ENCODE results near the gene FUT8.

The FUT8 gene

GRCh38 chr14:65585216-65585615 lies 172.7 kb downstream of the FUT8 start:
- Histone ChIP-seq H3K4me1 (ENCODE audit: control insufficient read depth, insufficient read depth, low read length) (no peaks in the 10 kb centered on the region), H3K27ac (ENCODE audit: low read length) (no peak overlapping the region), H3K9me3 (ENCODE audit: control insufficient read depth in 2 of 2, low read length in 2 of 2) (no peaks in the 10 kb centered on the region), H3K27me3 (ENCODE audit: control insufficient read depth in 1 of 2, insufficient read depth in 2 of 2, low read length in 2 of 2) (no peaks in the 10 kb centered on the region), H3K36me3 (ENCODE audit: control insufficient read depth in 2 of 2, insufficient read depth in 2 of 2, low read length in 2 of 2) (no peaks in the 10 kb centered on the region), H3K4me3 (ENCODE audit: low read length in 2 of 2) (no peak overlapping the region), H3K9ac (ENCODE audit: low read length in 2 of 2) (no peak overlapping the region)

GRCh38 chr14:65588426-65589140 lies 176.1 kb downstream of the FUT8 start:
- H3K36me3 ChIP-seq (ENCODE audit: control insufficient read depth in 2 of 2, insufficient read depth in 2 of 2, low read length in 2 of 2): no peaks in the 10 kb centered on the region
- no peaks in the 10 kb centered on the region for H3K9me3 ChIP-seq (ENCODE audit: control insufficient read depth in 2 of 2, low read length in 2 of 2)
- no peak overlapping the region for H3K9ac ChIP-seq (ENCODE audit: low read length in 2 of 2)
- H3K4me3 ChIP-seq (ENCODE audit: low read length in 2 of 2): no peak overlapping the region
- H3K27me3 ChIP-seq (ENCODE audit: control insufficient read depth in 1 of 2, insufficient read depth in 2 of 2, low read length in 2 of 2): no peaks in the 10 kb centered on the region
- H3K27ac ChIP-seq (ENCODE audit: low read length): no peak overlapping the region
- no peaks in the 10 kb centered on the region for H3K4me1 ChIP-seq (ENCODE audit: control insufficient read depth, insufficient read depth, low read length)

GRCh38 chr14:65594153-65594881 lies 181.8 kb downstream of the FUT8 start:
- Histone ChIP-seq H3K4me3 (ENCODE audit: low read length in 2 of 2) (no peak overlapping the region), H3K4me1 (ENCODE audit: control insufficient read depth, insufficient read depth, low read length) (no peaks in the 10 kb centered on the region), H3K27ac (ENCODE audit: low read length) (no peak overlapping the region), H3K27me3 (ENCODE audit: control insufficient read depth in 1 of 2, insufficient read depth in 2 of 2, low read length in 2 of 2) (no peaks in the 10 kb centered on the region), H3K36me3 (ENCODE audit: control insufficient read depth in 2 of 2, insufficient read depth in 2 of 2, low read length in 2 of 2) (no peaks in the 10 kb centered on the region), H3K9me3 (ENCODE audit: control insufficient read depth in 2 of 2, low read length in 2 of 2) (no peaks in the 10 kb centered on the region), H3K9ac (ENCODE audit: low read length in 2 of 2) (no peak overlapping the region)

- Histone ChIP-seq H3K27me3 (ENCODE audit: control insufficient read depth in 1 of 2, insufficient read depth in 2 of 2, low read length in 2 of 2) (no peaks in the 10 kb centered on the region), H3K36me3 (ENCODE audit: control insufficient read depth in 2 of 2, insufficient read depth in 2 of 2, low read length in 2 of 2) (no peaks in the 10 kb centered on the region), H3K4me3 (ENCODE audit: low read length in 2 of 2) (no peak overlapping the region), H3K9ac (ENCODE audit: low read length in 2 of 2) (no peak overlapping the region), H3K27ac (ENCODE audit: low read length) (no peak overlapping the region), H3K9me3 (ENCODE audit: control insufficient read depth in 2 of 2, low read length in 2 of 2) (no peaks in the 10 kb centered on the region), H3K4me1 (ENCODE audit: control insufficient read depth, insufficient read depth, low read length) (no peaks in the 10 kb centered on the region)
Observed at GRCh38 chr14:65594882-65595237, 182.3 kb downstream of the FUT8 start.

GRCh38 chr14:65599375-65599774 lies 186.8 kb downstream of the FUT8 start:
- Histone ChIP-seq H3K27ac (ENCODE audit: low read length) (no peak overlapping the region), H3K36me3 (ENCODE audit: control insufficient read depth in 2 of 2, insufficient read depth in 2 of 2, low read length in 2 of 2) (no peaks in the 10 kb centered on the region), H3K9me3 (ENCODE audit: control insufficient read depth in 2 of 2, low read length in 2 of 2) (no peaks in the 10 kb centered on the region), H3K9ac (ENCODE audit: low read length in 2 of 2) (no peak overlapping the region), H3K4me3 (ENCODE audit: low read length in 2 of 2) (no peak overlapping the region), H3K27me3 (ENCODE audit: control insufficient read depth in 1 of 2, insufficient read depth in 2 of 2, low read length in 2 of 2) (no peaks in the 10 kb centered on the region), H3K4me1 (ENCODE audit: control insufficient read depth, insufficient read depth, low read length) (no peaks in the 10 kb centered on the region)

GRCh38 chr14:65600742-65601141 lies 188.2 kb downstream of the FUT8 start:
- no peaks in the 10 kb centered on the region for H3K4me1 ChIP-seq (ENCODE audit: control insufficient read depth, insufficient read depth, low read length)
- no peaks in the 10 kb centered on the region for H3K9me3 ChIP-seq (ENCODE audit: control insufficient read depth in 2 of 2, low read length in 2 of 2)
- no peak overlapping the region for H3K27ac ChIP-seq (ENCODE audit: low read length)
- no peak overlapping the region for H3K4me3 ChIP-seq (ENCODE audit: low read length in 2 of 2)
- no peaks in the 10 kb centered on the region for H3K27me3 ChIP-seq (ENCODE audit: control insufficient read depth in 1 of 2, insufficient read depth in 2 of 2, low read length in 2 of 2)
- H3K9ac ChIP-seq (ENCODE audit: low read length in 2 of 2): no peak overlapping the region
- H3K36me3 ChIP-seq (ENCODE audit: control insufficient read depth in 2 of 2, insufficient read depth in 2 of 2, low read length in 2 of 2): no peaks in the 10 kb centered on the region

- H3K9ac ChIP-seq (ENCODE audit: low read length in 2 of 2): no peak overlapping the region
- no peaks in the 10 kb centered on the region for H3K4me1 ChIP-seq (ENCODE audit: control insufficient read depth, insufficient read depth, low read length)
- H3K4me3 ChIP-seq (ENCODE audit: low read length in 2 of 2): no peak overlapping the region
- H3K9me3 ChIP-seq (ENCODE audit: control insufficient read depth in 2 of 2, low read length in 2 of 2): no peaks in the 10 kb centered on the region
- H3K27me3 ChIP-seq (ENCODE audit: control insufficient read depth in 1 of 2, insufficient read depth in 2 of 2, low read length in 2 of 2): no peaks in the 10 kb centered on the region
- H3K27ac ChIP-seq (ENCODE audit: low read length): no peak overlapping the region
- no peaks in the 10 kb centered on the region for H3K36me3 ChIP-seq (ENCODE audit: control insufficient read depth in 2 of 2, insufficient read depth in 2 of 2, low read length in 2 of 2)
Observed at GRCh38 chr14:65604535-65604934, 192.0 kb downstream of the FUT8 start.

GRCh38 chr14:65604936-65605335 lies 192.4 kb downstream of the FUT8 start:
- Histone ChIP-seq H3K9ac (ENCODE audit: low read length in 2 of 2) (no peak overlapping the region), H3K9me3 (ENCODE audit: control insufficient read depth in 2 of 2, low read length in 2 of 2) (no peaks in the 10 kb centered on the region), H3K4me3 (ENCODE audit: low read length in 2 of 2) (no peak overlapping the region), H3K27ac (ENCODE audit: low read length) (no peak overlapping the region), H3K36me3 (ENCODE audit: control insufficient read depth in 2 of 2, insufficient read depth in 2 of 2, low read length in 2 of 2) (no peaks in the 10 kb centered on the region), H3K27me3 (ENCODE audit: control insufficient read depth in 1 of 2, insufficient read depth in 2 of 2, low read length in 2 of 2) (no peaks in the 10 kb centered on the region), H3K4me1 (ENCODE audit: control insufficient read depth, insufficient read depth, low read length) (no peaks in the 10 kb centered on the region)

GRCh38 chr14:65606460-65606859 lies 193.9 kb downstream of the FUT8 start:
- H3K27me3 ChIP-seq (ENCODE audit: control insufficient read depth in 1 of 2, insufficient read depth in 2 of 2, low read length in 2 of 2): no peaks in the 10 kb centered on the region
- no peaks in the 10 kb centered on the region for H3K4me1 ChIP-seq (ENCODE audit: control insufficient read depth, insufficient read depth, low read length)
- H3K36me3 ChIP-seq (ENCODE audit: control insufficient read depth in 2 of 2, insufficient read depth in 2 of 2, low read length in 2 of 2): no peaks in the 10 kb centered on the region
- H3K27ac ChIP-seq (ENCODE audit: low read length): no peak overlapping the region
- no peak overlapping the region for H3K4me3 ChIP-seq (ENCODE audit: low read length in 2 of 2)
- no peak overlapping the region for H3K9ac ChIP-seq (ENCODE audit: low read length in 2 of 2)
- no peaks in the 10 kb centered on the region for H3K9me3 ChIP-seq (ENCODE audit: control insufficient read depth in 2 of 2, low read length in 2 of 2)

- Histone ChIP-seq H3K36me3 (ENCODE audit: control insufficient read depth in 2 of 2, insufficient read depth in 2 of 2, low read length in 2 of 2) (no peaks in the 10 kb centered on the region), H3K4me1 (ENCODE audit: control insufficient read depth, insufficient read depth, low read length) (no peaks in the 10 kb centered on the region), H3K9ac (ENCODE audit: low read length in 2 of 2) (no peak overlapping the region), H3K27me3 (ENCODE audit: control insufficient read depth in 1 of 2, insufficient read depth in 2 of 2, low read length in 2 of 2) (no peaks in the 10 kb centered on the region), H3K9me3 (ENCODE audit: control insufficient read depth in 2 of 2, low read length in 2 of 2) (no peaks in the 10 kb centered on the region), H3K4me3 (ENCODE audit: low read length in 2 of 2) (no peak overlapping the region), H3K27ac (ENCODE audit: low read length) (no peak overlapping the region)
Observed at GRCh38 chr14:65613131-65613650, 200.7 kb downstream of the FUT8 start.

GRCh38 chr14:65618996-65619395 lies 206.5 kb downstream of the FUT8 start:
- H3K27ac ChIP-seq (ENCODE audit: low read length): no peak overlapping the region
- no peak overlapping the region for H3K9ac ChIP-seq (ENCODE audit: low read length in 2 of 2)
- H3K9me3 ChIP-seq (ENCODE audit: control insufficient read depth in 2 of 2, low read length in 2 of 2): no peaks in the 10 kb centered on the region
- H3K27me3 ChIP-seq (ENCODE audit: control insufficient read depth in 1 of 2, insufficient read depth in 2 of 2, low read length in 2 of 2): no peaks in the 10 kb centered on the region
- no peaks in the 10 kb centered on the region for H3K36me3 ChIP-seq (ENCODE audit: control insufficient read depth in 2 of 2, insufficient read depth in 2 of 2, low read length in 2 of 2)
- no peak overlapping the region for H3K4me3 ChIP-seq (ENCODE audit: low read length in 2 of 2)
- no peaks in the 10 kb centered on the region for H3K4me1 ChIP-seq (ENCODE audit: control insufficient read depth, insufficient read depth, low read length)
